ENCODE results near the gene RBBP5.

RBBP5 gene

GRCh38 chr1:205053296-205053695, 68.5 kb downstream of the RBBP5 start:
- DNase-seq = no peak

- DNase-seq = no peak
Observed at GRCh38 chr1:205052690-205053089, 69.1 kb downstream of the RBBP5 start.

- no peak for DNase-seq
Observed at GRCh38 chr1:205049479-205049878, 72.3 kb downstream of the RBBP5 start.

DNA sequence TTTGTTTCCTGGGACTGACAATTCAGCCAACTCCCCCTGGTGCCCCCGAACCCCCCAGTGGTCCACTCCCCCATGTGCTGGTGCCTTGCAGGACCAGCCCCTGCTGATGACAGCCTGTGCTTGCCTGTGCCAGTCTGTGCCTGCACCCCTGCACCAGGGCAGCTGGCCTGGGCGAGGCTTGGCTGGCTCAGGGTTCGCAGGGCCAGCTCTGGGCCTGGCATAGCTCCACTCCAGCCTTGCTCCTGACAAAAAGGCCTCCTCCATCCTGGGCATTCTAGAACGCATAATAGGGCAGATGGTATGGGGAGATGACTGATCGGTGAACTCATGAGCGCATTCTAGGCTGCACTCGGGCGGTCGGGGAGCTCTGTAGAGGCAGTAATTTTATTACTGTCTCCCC, 73.4 kb downstream of the RBBP5 start:
- DNase-seq = no peak

- DNase-seq = no peak
Observed at GRCh38 chr1:205047764-205048231, 74.0 kb downstream of the RBBP5 start.

DNA sequence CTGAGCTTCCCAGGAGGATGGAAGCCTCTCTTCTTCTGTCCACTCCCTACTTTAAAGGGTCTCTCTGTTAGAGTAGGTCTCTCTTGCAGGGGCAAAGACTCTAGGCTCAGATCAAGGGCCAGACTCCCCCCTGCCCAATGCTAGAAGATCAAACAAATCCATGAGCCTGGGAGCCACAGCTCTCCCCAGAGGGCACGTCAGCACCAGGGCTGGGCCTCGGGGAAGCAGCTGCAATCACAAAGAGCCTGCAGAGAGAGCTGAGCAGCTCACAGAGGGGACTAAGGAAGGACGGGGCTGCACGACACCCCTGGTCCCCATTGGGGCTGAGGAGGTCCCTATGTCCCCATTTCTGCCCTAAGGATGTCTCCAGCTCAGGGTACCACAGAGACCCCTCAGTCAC, 74.9 kb downstream of the RBBP5 start:
- DNase-seq = no peak

- DNase-seq = no peak
Observed at GRCh38 chr1:205045146-205045545, 76.6 kb downstream of the RBBP5 start.

DNA sequence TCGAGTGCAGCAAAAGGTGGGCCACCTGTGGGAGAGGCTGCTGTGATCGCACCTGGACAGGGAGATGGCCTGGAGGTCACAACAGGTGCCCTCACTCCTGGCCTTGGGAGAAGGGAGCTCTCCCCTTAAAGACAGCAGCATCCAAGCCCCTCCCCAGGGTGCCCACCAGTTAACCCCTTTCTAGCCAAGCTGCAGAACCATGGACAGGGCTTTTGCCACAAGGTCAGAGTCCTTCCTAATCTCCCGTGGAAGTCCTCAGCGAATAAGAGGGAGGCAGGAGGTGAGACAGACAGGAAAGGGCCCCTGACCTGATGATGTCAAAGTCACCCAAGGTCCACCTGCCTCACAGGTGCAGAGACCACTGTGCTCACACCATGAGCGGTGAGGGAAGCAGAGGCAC, 77.0 kb downstream of the RBBP5 start:
- no peak for DNase-seq

GRCh38 chr1:205043866-205044265, 77.9 kb downstream of the RBBP5 start:
- no peak for DNase-seq

DNA sequence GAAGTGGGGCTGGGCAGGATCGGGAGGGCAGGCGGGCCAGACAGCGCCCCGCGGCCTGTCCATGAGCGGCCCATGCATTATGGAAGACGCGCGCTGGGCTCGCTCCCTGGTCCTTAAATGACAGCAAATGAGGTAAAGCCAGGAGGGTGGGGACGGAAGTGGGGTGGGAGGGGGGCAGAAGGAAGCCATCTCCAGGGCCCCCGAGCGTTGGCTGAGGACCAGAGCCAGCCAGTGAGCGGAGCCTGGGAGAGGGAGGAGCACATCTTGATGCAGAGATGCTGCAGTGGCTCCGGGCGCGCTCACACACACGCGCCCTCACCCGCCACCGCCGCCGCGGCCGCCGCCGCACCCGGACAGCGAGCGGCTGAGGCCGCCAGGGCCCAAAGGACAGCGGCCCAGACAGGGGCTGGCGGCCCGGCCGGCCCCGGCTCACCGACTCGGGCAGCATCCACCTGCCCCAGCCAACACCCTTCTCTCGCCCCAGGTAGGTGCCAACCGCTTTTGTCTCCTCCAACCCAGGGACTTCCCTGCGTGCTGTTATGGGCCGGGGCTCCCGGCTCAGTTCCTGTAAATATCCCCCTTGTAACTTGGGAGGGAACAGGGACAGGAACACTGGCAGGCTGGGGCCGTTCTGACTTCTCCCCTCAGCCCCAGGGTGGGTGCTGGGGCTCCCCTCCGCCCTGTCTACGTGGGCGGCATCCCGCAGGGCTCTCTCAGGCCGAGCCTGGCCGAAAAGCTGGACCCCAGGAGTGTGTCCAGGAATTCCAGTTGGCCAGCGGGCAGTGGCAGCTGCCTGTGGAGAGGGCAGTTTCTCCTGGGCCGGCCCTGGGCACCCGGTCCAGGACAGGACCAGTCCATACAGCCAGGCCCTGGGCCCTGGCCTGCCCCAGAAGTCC, 78.6 kb downstream of the RBBP5 start, which contains the start of gene CNTN2:
Gene CNTN2 (plus strand): TSS at position 302 of the 896 bp plus-strand sequence. CDS start 9,974 bp downstream, outside the sequence.
- DNase-seq = peak; percentile 33

DNA sequence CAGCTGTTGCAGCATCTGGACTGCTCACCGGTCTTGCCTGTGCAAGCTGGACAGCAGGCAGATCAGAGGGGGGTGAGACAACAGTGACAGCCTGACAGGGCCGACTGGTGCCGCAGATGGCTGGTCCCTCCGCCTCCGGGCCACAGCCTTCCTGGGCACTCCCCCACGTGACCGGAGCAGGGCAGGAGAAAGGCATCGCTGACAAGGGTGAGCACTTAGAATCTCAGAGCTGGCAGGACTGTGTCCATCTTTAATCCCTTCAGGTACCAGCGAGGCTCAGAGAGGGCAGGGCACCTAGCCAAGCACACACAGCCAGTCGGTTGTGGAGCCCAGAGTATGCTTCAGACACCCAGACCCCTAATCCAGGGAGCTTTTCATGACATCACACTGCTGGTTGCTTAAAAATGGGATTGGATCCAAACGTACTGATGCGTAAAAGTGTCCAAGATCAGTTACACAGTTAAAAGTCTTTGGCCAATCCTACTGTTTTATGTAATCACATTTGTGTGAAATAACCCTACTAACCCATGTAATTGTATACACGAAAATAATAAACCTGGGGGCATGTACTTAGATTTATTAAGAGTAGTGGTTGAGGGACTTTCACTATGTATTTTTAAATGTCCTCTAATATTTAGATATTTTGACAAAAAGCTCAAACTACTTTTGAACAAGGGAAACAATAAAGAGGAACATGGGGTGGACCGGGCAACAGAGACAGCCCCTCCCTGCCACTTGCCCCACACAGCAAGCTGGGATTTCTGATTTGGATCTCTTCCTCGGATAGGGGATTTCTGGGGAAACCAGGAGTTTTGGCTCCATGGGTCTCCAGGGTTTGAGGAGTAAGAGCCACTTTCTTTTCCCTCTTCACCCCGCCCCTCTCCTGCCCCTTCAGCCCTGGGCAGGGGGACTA, 79.5 kb downstream of the RBBP5 start:
- DNase-seq = no peak

GRCh38 chr1:205041001-205041715, 80.6 kb downstream of the RBBP5 start:
- DNase-seq = no peak

DNA sequence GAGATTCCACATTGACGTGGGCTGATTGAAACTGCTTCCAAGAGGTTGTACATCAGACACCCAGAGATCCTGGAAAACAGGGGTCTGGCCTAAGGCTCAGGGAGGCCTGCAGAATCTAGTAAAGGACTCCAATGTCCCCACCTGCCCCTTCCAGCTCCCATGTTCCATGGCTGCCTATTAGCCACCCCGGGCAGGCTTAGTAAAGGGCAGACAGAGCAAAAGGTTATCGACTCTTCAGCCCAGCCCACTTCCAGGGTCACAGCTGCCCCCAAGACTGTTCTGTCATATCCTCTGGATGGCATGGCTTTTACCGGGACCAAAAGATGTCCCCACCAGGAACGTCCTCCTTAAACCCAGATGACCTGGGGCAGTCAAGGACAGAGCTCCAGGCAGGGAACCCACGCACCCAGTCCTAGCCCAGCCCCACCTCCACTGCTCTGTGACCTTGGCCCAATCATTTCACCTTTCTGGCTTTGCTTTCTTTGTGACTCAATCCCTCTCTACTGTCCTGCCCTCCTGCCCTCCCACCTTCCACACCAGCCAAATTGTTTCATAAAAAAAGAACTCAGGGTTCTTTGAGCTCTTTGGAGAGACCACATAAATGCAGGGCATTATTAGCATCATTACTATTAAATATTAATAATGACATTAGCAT, 83.5 kb downstream of the RBBP5 start:
- no peak for DNase-seq

GRCh38 chr1:205037539-205037938, 84.2 kb downstream of the RBBP5 start:
- DNase-seq = no peak
